ENCODE measurements around the gene PIGX.

- TF ChIP-seq POLR2A (IDR thresholded peaks at IDR 0.05) (no peak), CTCF (IDR thresholded peaks at IDR 0.05) (no peak)
Measured at GRCh38 chr3:196666001-196666867, 45.9 kb upstream of the PIGX start.

Data from uterus (tissue), 2 donors.